Muscle layer of colon (tissue), 2 donors: Measurements from ENCODE around the gene CDH1.

Experiments
- H3K27ac ChIP-seq: one replicate; pipeline ENCODE4 v1.7.0; 2013; ENCODE audit warnings: low read depth, mild to moderate bottlenecking, low read length, moderate library complexity
- H3K27me3 ChIP-seq, 2 donors: one replicate each; pipeline ENCODE4 v1.7.0; 2013; ENCODE audit warnings: low read length in 2 of 2, mild to moderate bottlenecking in 2 of 2; ENCODE audit not compliant: insufficient read depth in 2 of 2, control insufficient read depth in 1 of 2
- H3K36me3 ChIP-seq: one replicate; pipeline ENCODE4 v1.7.0; 2013; ENCODE audit warnings: mild to moderate bottlenecking, low read length; ENCODE audit not compliant: insufficient read depth
- H3K4me1 ChIP-seq: one replicate; pipeline ENCODE4 v1.7.0; 2013; ENCODE audit warnings: mild to moderate bottlenecking, low read length; ENCODE audit not compliant: insufficient read depth
- H3K4me3 ChIP-seq, 2 donors: one replicate each; pipeline ENCODE4 v1.7.0; 2013; ENCODE audit warnings: low read length in 2 of 2, low read depth in 1 of 2, mild to moderate bottlenecking in 1 of 2, moderate library complexity in 1 of 2
- H3K9ac ChIP-seq: one replicate; pipeline ENCODE4 v1.7.0; 2013; ENCODE audit warnings: low read length
- H3K9me3 ChIP-seq: one replicate; pipeline ENCODE4 v1.7.0; 2013; ENCODE audit warnings: mild to moderate bottlenecking, low read length
- donor health status: abdominal sarcoma.
- donor health status: Adenocarcinoma of cecum.

CDH1 gene

GRCh38 chr16:68768175-68768574, 31.1 kb downstream of the CDH1 start:
- Histone ChIP-seq H3K27ac (no peak overlapping the region), H3K9me3 (no peaks in the 10 kb centered on the region), H3K36me3 (no peaks in the 10 kb centered on the region), H3K4me1 (no peaks in the 10 kb centered on the region), H3K9ac (no peak overlapping the region), H3K4me3 (no peak overlapping the region), H3K27me3 (no peaks in the 10 kb centered on the region)

- Histone ChIP-seq H3K27ac (no peak overlapping the region), H3K4me1 (no peaks in the 10 kb centered on the region), H3K9me3 (no peaks in the 10 kb centered on the region), H3K9ac (no peak overlapping the region), H3K36me3 (no peaks in the 10 kb centered on the region), H3K27me3 (no peaks in the 10 kb centered on the region), H3K4me3 (no peak overlapping the region)
These were observed 31.7 kb downstream of the CDH1 start for GRCh38 chr16:68768771-68769170.

GRCh38 chr16:68770671-68771070, 33.6 kb downstream of the CDH1 start:
- no peaks in the 10 kb centered on the region for H3K27me3 ChIP-seq
- no peak overlapping the region for H3K27ac ChIP-seq
- no peak overlapping the region for H3K9ac ChIP-seq
- H3K36me3 ChIP-seq = no peaks in the 10 kb centered on the region
- H3K4me1 ChIP-seq = no peaks in the 10 kb centered on the region
- no peak overlapping the region for H3K4me3 ChIP-seq
- no peaks in the 10 kb centered on the region for H3K9me3 ChIP-seq

- no peak overlapping the region for H3K4me3 ChIP-seq
- no peaks in the 10 kb centered on the region for H3K4me1 ChIP-seq
- H3K27me3 ChIP-seq = no peaks in the 10 kb centered on the region
- H3K9ac ChIP-seq = no peak overlapping the region
- H3K27ac ChIP-seq = no peak overlapping the region
- no peaks in the 10 kb centered on the region for H3K36me3 ChIP-seq
- H3K9me3 ChIP-seq = no peaks in the 10 kb centered on the region
These were observed 35.1 kb downstream of the CDH1 start for GRCh38 chr16:68772030-68772681.

- H3K9me3 ChIP-seq = no peaks in the 10 kb centered on the region
- H3K36me3 ChIP-seq = no peaks in the 10 kb centered on the region
- no peak overlapping the region for H3K9ac ChIP-seq
- H3K27ac ChIP-seq = no peak overlapping the region
- no peaks in the 10 kb centered on the region for H3K4me1 ChIP-seq
- H3K4me3 ChIP-seq = no peak overlapping the region
- H3K27me3 ChIP-seq = no peaks in the 10 kb centered on the region
These were observed 35.8 kb downstream of the CDH1 start for GRCh38 chr16:68772871-68773270.

GRCh38 chr16:68774982-68775634, 38.0 kb downstream of the CDH1 start:
- H3K4me3 ChIP-seq = no peak overlapping the region
- H3K9me3 ChIP-seq = no peaks in the 10 kb centered on the region
- H3K36me3 ChIP-seq = no peaks in the 10 kb centered on the region
- no peaks in the 10 kb centered on the region for H3K27me3 ChIP-seq
- no peaks in the 10 kb centered on the region for H3K4me1 ChIP-seq
- no peak overlapping the region for H3K9ac ChIP-seq
- no peak overlapping the region for H3K27ac ChIP-seq

GRCh38 chr16:68776821-68777485, 39.9 kb downstream of the CDH1 start:
- H3K9me3 ChIP-seq = no peaks in the 10 kb centered on the region
- H3K9ac ChIP-seq = no peak overlapping the region
- no peaks in the 10 kb centered on the region for H3K36me3 ChIP-seq
- H3K27me3 ChIP-seq = no peaks in the 10 kb centered on the region
- no peak overlapping the region for H3K4me3 ChIP-seq
- H3K4me1 ChIP-seq = no peaks in the 10 kb centered on the region
- H3K27ac ChIP-seq = no peak overlapping the region

- H3K9ac ChIP-seq = no peak overlapping the region
- H3K4me3 ChIP-seq = no peak overlapping the region
- H3K36me3 ChIP-seq = no peaks in the 10 kb centered on the region
- no peaks in the 10 kb centered on the region for H3K9me3 ChIP-seq
- H3K4me1 ChIP-seq = no peaks in the 10 kb centered on the region
- no peaks in the 10 kb centered on the region for H3K27me3 ChIP-seq
- H3K27ac ChIP-seq = no peak overlapping the region
These were observed 41.6 kb downstream of the CDH1 start for GRCh38 chr16:68778551-68779231.

- no peak overlapping the region for H3K9ac ChIP-seq
- no peaks in the 10 kb centered on the region for H3K27me3 ChIP-seq
- H3K36me3 ChIP-seq = no peaks in the 10 kb centered on the region
- H3K4me1 ChIP-seq = no peaks in the 10 kb centered on the region
- H3K4me3 ChIP-seq = no peak overlapping the region
- no peak overlapping the region for H3K27ac ChIP-seq
- no peaks in the 10 kb centered on the region for H3K9me3 ChIP-seq
These were observed 42.8 kb downstream of the CDH1 start for GRCh38 chr16:68779891-68780290.

- H3K27ac ChIP-seq = no peak overlapping the region
- no peak overlapping the region for H3K9ac ChIP-seq
- H3K4me1 ChIP-seq = no peaks in the 10 kb centered on the region
- no peaks in the 10 kb centered on the region for H3K27me3 ChIP-seq
- no peaks in the 10 kb centered on the region for H3K9me3 ChIP-seq
- no peaks in the 10 kb centered on the region for H3K36me3 ChIP-seq
- H3K4me3 ChIP-seq = no peak overlapping the region
These were observed 44.7 kb downstream of the CDH1 start for GRCh38 chr16:68781784-68782183.
